ENCODE measurements around the gene GPX3.

GPX3 gene

DNA sequence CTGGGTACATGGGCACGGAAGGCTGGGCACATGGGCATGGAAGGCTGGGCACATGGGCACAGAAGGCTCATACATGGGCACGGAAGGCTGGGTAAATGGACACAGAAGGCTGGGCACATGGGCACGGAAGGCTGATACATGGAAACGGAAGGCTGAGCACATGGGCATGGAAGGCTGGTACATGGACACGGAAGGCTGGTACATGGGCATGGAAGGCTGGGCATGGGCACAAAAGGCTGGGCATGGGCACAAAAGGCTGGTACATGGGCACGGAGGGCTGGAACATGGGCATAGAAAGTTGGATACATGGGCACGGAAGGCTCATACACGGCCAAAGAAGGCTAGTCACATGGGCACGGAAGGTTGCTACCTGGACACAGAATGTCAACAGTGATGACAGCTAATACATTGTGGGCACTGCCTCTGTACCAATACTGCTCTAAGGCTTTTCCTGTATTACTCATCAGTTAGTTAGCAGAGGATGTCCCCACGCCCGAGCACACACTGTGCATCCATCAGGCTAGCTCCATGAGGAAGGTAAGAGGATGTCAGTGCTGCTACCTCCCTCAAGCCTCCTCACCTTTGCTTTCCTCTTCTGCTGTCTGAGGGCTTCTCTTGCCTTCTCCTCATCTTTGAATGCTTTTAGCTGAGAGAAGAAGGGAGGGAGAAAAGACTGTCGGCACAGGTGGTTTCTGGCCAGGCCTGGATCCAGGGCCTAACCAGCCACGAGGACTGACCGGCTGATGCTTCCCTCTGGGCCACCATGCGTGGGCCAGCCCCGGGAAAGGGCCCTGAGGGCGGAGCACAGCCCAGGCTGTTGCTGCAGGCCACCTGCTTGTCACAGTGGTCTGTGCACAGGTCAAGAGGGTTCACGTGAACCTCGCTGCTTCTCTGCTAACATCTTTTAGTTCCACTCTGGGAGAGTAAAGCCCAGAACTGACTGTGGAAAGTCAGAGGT lies 14.3 kb downstream of the GPX3 start:
- DNase-seq (ENCODE audit: low spot score), result no peak

GRCh38 chr5:151036556-151036955 lies 16.2 kb downstream of the GPX3 start:
- DNase-seq (ENCODE audit: low spot score), result no peak

DNA sequence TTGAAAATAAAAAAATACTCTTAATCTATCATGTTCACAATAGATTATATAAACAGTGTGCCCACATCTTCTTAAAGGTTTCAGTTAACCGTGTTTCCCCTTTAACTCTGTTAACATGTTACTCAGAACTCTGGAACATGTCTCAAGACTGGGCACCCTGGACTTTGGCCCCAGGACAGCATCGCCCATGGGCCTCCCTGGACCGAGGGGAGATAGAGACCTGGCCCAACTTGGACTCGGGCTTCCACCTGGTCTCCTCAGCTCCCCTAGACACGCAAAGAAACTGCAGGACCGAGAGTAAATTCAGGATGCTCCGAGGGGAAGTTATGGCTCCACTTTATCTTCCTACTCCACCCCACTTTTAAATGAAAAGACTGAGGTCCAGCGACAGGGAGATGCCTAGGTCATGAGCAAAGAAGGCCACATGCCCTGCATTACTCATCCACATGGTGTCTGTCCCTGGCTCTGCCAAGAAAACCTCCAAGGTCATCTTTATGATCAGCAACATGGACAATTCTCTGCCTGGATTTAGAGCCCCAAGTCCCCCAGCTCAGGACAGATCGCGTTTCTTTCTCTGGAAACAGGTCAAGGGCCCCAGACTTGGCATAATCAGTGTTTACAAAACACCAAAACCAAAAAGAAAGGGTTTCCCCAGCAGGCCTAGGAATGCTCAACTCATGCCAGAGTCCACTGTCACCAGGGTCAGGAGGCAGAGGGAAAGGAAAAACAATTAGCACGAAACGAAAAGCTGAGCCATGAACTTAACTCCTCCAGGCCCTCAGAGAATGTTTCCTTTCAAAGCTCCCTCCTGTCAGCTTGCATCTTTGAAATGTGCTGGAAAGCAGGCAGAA lies 17.4 kb downstream of the GPX3 start:
- DNase-seq (ENCODE audit: low spot score), result peak; percentile 26

- DNase-seq (ENCODE audit: low spot score), result no peak
Measured at GRCh38 chr5:151038412-151038745, 18.0 kb downstream of the GPX3 start.

- no peak for DNase-seq (ENCODE audit: low spot score)
Measured at GRCh38 chr5:151038801-151039238, 18.4 kb downstream of the GPX3 start.

- DNase-seq (ENCODE audit: low spot score), result no peak
Measured at GRCh38 chr5:151039665-151040064, 19.3 kb downstream of the GPX3 start.

- no peak for DNase-seq (ENCODE audit: low spot score)
Measured at GRCh38 chr5:151040211-151040747, 19.9 kb downstream of the GPX3 start.

DNA sequence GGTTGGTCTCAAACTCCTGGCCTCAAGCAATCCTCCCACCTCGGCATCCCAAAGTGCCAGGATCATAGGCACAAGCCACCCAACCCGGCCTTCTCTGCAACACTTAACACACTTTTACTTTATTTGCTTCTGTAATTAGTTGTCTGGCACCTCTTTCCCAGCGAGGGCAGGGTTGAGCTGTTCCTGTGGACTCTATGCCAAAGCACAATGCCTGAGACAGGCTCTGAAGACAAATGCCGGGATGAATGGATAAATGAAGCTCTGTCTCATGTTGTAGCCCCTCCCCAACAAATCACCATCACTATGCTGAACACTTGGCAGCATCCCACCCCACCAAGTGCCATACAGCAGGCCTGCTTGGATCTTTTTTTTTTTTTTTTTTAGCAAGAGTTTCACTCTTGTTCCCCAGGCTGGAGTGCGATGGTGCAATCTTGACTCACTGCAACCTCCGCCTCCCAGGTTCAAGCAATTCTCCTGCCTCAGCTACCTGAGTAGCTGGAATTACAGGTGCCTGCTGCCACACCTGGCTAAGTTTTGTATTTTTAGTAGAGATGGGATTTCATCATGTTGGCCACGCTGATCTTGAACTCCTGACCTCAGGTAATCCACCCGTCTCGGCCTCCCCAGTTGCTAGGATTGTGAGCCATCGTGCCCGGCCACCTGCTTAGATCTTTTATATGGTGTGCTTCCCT lies 21.3 kb downstream of the GPX3 start:
- peak; percentile 62 for DNase-seq (ENCODE audit: low spot score)

- DNase-seq (ENCODE audit: low spot score), result no peak
Measured at GRCh38 chr5:151042453-151043093, 22.2 kb downstream of the GPX3 start.

GRCh38 chr5:151047814-151048425 lies 27.5 kb downstream of the GPX3 start:
- peak; percentile 34 for DNase-seq (ENCODE audit: low spot score)

- DNase-seq (ENCODE audit: low spot score), result no peak
Measured at GRCh38 chr5:151048526-151048925, 28.1 kb downstream of the GPX3 start.

GRCh38 chr5:151051066-151051930 lies 30.9 kb downstream of the GPX3 start:
- peak; percentile 84 for DNase-seq (ENCODE audit: low spot score)

- DNase-seq (ENCODE audit: low spot score), result no peak
Measured at GRCh38 chr5:151051931-151052608, 31.7 kb downstream of the GPX3 start.

- DNase-seq (ENCODE audit: low spot score), result no peak
Measured at GRCh38 chr5:151052836-151053235, 32.4 kb downstream of the GPX3 start.

- DNase-seq (ENCODE audit: low spot score), result no peak
Measured at GRCh38 chr5:151053796-151054462, 33.5 kb downstream of the GPX3 start.

DNA sequence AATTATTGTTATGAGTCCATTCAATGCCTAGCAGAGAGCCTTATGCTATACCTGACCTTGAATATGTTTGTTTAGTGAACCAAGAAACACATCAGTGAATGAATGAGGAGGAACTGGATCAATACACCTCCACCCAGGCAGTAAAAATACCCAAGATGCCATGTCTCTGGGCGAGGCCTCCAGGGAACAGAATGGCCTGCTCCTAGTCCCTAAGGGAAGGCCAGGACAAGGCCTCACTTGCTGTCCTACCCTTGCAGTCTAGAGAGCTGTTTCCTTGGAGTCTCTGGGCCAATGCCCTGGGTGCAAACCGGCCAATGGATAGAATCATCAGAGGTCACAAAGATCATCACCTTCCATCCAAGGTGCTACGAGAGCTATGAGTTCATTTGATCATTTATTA lies 34.3 kb downstream of the GPX3 start:
- no peak for DNase-seq (ENCODE audit: low spot score)

GRCh38 chr5:151055336-151055735 lies 34.9 kb downstream of the GPX3 start:
- no peak for DNase-seq (ENCODE audit: low spot score)

- no peak for DNase-seq (ENCODE audit: low spot score)
Measured at GRCh38 chr5:151056379-151057325, 36.3 kb downstream of the GPX3 start.
